ENCODE data around the gene CACNA1H.

DNA sequence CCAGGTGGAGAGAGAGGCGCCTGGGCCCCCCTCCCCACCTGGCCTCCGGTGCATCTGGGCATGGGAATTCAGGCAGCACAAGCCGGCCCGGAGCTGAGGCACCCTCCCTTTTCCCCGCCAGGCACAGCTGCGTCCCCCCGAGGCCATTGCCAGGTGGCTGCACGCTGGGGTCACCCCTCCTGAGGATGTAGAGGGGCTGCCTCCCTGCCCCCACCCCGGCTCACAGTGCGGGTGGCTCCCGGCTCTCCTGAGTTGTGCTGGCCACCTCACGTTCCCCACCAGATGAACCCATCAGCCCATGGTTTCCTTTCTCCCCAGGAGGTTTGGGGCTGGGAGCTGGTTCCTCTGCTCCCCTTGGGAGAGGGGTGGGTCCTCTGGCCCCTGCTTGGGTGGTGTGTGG, 12.6 kb downstream of the CACNA1H start:
- TF ChIP-seq POLR2A (IDR thresholded peaks at IDR 0.05) (no peak), POLR2AphosphoS5 (IDR thresholded peaks at IDR 0.05) (no peak)
